K562 (cell line): Measurements from ENCODE around the gene RASGRP2. TPM values are rescaled to one million over a fixed set of nuclear protein-coding genes. Genes with fewer than 3 reads are reported as not detected.

ENCODE experiments used
- ARID2 ChIP-seq: fragments of 450-650 bp; IDR thresholded peaks from 2 replicates; pipeline ENCODE4 v1.6.1; 2017; ENCODE audit warnings: antibody characterized with exemption, mild to moderate bottlenecking
- ATF7 ChIP-seq: fragments of 450-650 bp; IDR thresholded peaks from 2 replicates; pipeline ENCODE4 v1.7.1; 2014; ENCODE audit warnings: mild to moderate bottlenecking, moderate library complexity
- BRD9 ChIP-seq: fragments of 450-650 bp; IDR thresholded peaks from 2 replicates; pipeline ENCODE4 v1.6.1; 2018; ENCODE audit warnings: low read depth; ENCODE audit not compliant: partially characterized antibody
- CBFA2T2 ChIP-seq: fragments of 450-650 bp; conservative IDR thresholded peaks from 2 replicates; pipeline ENCODE4 v1.6.1; 2017; ENCODE audit warnings: mild to moderate bottlenecking
- CBX8 ChIP-seq: fragments of 200-600 bp; sonication (generic); IDR thresholded peaks from 2 replicates; pipeline ENCODE4 v1.6.1; 2012; ENCODE audit warnings: borderline replicate concordance, mixed run types, low read depth, mild to moderate bottlenecking, moderate library complexity, mixed read lengths, low read length, control low read depth, inconsistent platforms; ENCODE audit not compliant: poor library complexity, severe bottlenecking; ENCODE audit errors: extremely low read depth
- DIDO1 ChIP-seq: fragments of 450-650 bp; IDR thresholded peaks from 2 replicates; pipeline ENCODE4 v1.6.1; 2016; ENCODE audit warnings: low read depth, missing biosample characterization, missing genetic modification characterization
- ELF4 ChIP-seq: fragments of 450-650 bp; formaldehyde crosslinking; IDR thresholded peaks from 2 replicates; pipeline ENCODE4 v1.4.0; 2022; ENCODE audit warnings: missing genetic modification characterization
- ETV1 ChIP-seq: fragments of 450-650 bp; conservative IDR thresholded peaks from 2 replicates; pipeline ENCODE4 v1.6.1; 2016; ENCODE audit warnings: missing genetic modification characterization, control low read depth, low read depth, missing compliant biosample characterization
- GATAD2B ChIP-seq: fragments of 450-650 bp; IDR thresholded peaks from 2 replicates; pipeline ENCODE4 v1.6.1; 2017; ENCODE audit warnings: mild to moderate bottlenecking, borderline replicate concordance
- HNRNPK ChIP-seq: fragments of 200-400 bp; formaldehyde crosslinking; IDR thresholded peaks from one replicate; pipeline ENCODE4 v1.6.1; 2018; ENCODE audit warnings: mild to moderate bottlenecking, low read depth, low read length; ENCODE audit not compliant: poor library complexity, severe bottlenecking
- POU5F1 ChIP-seq: fragments of 150-350 bp; IDR thresholded peaks from 2 replicates; pipeline ENCODE4 v1.6.1; 2014; ENCODE audit warnings: borderline replicate concordance, low read length, low read depth, mild to moderate bottlenecking; ENCODE audit not compliant: partially characterized antibody
- RBFOX2 ChIP-seq: fragments of 200-400 bp; formaldehyde crosslinking; IDR thresholded peaks from 2 replicates; pipeline ENCODE4 v1.6.1; 2017; ENCODE audit warnings: low read depth, mild to moderate bottlenecking, low read length, moderate library complexity
- SMC3 ChIP-seq: conservative IDR thresholded peaks from 2 replicates; pipeline ENCODE4 v1.6.1; 2011; ENCODE audit warnings: low read depth, low read length, improper control_type of control experiment; ENCODE audit not compliant: insufficient read depth
- SNRNP70 ChIP-seq: fragments of 200-400 bp; formaldehyde crosslinking; optimal IDR thresholded peaks from 2 replicates; pipeline ENCODE3; 2017; ENCODE audit warnings: low read depth, low read length
- TAF1 ChIP-seq: IDR thresholded peaks from 2 replicates; pipeline ENCODE4 v1.6.1; 2011; ENCODE audit warnings: mild to moderate bottlenecking, low read length, moderate library complexity; ENCODE audit not compliant: insufficient read depth, control insufficient read depth, severe bottlenecking; ENCODE audit errors: extremely low read depth
- ZNF184 ChIP-seq: sonication (generic); formaldehyde crosslinking; IDR thresholded peaks from 2 replicates; pipeline ENCODE4 v1.5.0; 2020; ENCODE audit warnings: missing genetic modification reagents
- ZNF23 ChIP-seq: fragments of 250-450 bp; sonication (Bioruptor Pico); IDR thresholded peaks from 2 replicates; pipeline ENCODE4 v1.4.0; 2020; ENCODE audit warnings: mild to moderate bottlenecking
- polyA plus RNA-seq, 8 experiments: library from polyadenylated mRNA; depleted of rRNA in 4 of 8; stranded (reverse) in 5 of 8; unstranded in 3 of 8; fragments of >200 nt; fragmentation: Nextera tagmentation in 2 of 8; fragmentation: Illumina TruSeq in 1 of 8; extraction: Ambion mirVana in 2 of 8; extraction: Trizol in 1 of 8; gene quantifications; 2 replicates each; pipeline versions ENCODE4 v1.2.1 to v1.2.3, GENCODE V29; 2011 to 2014; ENCODE audit warnings: inconsistent platforms in 1 of 8, missing spikeins in 1 of 8
- total RNA-seq, 7 experiments: library from RNA; depleted of rRNA in 6 of 7; stranded (reverse); fragments of >200 nt in 6 of 7; fragmentation: Illumina TruSeq in 2 of 7; extraction: Trizol in 2 of 7; gene quantifications; 2 replicates each; pipeline versions ENCODE4 v1.2.1 to v1.2.3, GENCODE V29; 2011 to 2021; ENCODE audit warnings: low replicate concordance in 1 of 7
- TF ChIP-seq, protein P1 (sequence below): fragments of 450-650 bp; IDR thresholded peaks from 2 replicates; pipeline ENCODE4 v1.6.1; 2016; ENCODE audit warnings: missing biosample characterization, missing genetic modification characterization
- TF ChIP-seq, protein P2 (sequence below): IDR thresholded peaks from 2 replicates; pipeline ENCODE4 v1.6.1; 2016; ENCODE audit warnings: missing genetic modification characterization, missing compliant biosample characterization
- TF ChIP-seq, protein P3 (sequence below): IDR thresholded peaks from 2 replicates; pipeline ENCODE4 v1.6.1; 2011; ENCODE audit not compliant: insufficient read length; ENCODE audit errors: extremely low read depth
- TF ChIP-seq, protein P4 (sequence below): fragments of 200-400 bp; formaldehyde crosslinking; IDR thresholded peaks from 2 replicates; pipeline ENCODE4 v1.6.1; 2017; ENCODE audit warnings: mild to moderate bottlenecking, low read depth, low read length, moderate library complexity

RASGRP2 gene
- total and polyA plus RNA-seq, 9 of the 15 experiments (the other 6 are each of a cell fraction or from before 2014, with no cell fraction given): 0.87 to 22.7 (median 5.5) TPM

DNA sequence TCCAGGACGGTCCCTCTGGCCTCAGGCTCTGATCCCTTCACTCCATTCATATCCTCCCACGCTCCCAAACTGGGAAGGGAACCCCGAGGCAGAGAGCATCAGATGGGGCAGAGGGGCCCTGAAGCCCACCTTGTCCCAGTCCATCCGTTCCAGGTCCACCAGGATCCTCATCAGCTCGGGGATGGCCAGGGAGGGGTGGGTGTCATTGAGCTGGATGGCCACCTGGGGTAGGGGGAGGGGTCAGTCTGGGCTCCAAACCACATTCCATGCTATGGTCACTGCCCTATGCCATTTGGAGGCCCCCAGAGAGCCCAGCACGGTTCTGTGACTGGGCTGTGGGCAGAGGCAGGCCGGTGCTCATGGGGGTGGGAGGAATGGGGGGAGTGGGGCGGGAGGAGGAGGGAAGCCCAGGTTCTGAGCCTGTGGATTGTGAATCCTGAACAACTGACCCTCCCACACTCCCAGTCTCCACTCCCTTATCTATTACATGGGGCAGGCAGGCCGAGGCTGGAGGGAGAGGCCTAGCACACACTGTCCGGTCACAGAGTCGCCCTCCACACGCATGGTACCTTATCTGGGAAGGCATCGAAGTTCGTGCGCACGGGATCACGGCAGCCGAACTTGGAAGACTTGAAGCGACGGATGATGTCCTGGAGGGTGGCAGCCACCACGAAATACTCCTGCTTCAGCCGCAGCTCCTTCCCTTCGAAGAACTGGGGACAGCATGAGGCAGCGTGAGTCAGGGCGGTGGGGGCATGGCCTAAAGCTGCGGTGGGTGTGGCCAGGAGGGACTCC lies 10.4 kb upstream of the RASGRP2 start (continued):
- TF ChIP-seq, protein P1, sequence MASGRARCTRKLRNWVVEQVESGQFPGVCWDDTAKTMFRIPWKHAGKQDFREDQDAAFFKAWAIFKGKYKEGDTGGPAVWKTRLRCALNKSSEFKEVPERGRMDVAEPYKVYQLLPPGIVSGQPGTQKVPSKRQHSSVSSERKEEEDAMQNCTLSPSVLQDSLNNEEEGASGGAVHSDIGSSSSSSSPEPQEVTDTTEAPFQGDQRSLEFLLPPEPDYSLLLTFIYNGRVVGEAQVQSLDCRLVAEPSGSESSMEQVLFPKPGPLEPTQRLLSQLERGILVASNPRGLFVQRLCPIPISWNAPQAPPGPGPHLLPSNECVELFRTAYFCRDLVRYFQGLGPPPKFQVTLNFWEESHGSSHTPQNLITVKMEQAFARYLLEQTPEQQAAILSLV (tag): no peak
- TF ChIP-seq, protein P2, sequence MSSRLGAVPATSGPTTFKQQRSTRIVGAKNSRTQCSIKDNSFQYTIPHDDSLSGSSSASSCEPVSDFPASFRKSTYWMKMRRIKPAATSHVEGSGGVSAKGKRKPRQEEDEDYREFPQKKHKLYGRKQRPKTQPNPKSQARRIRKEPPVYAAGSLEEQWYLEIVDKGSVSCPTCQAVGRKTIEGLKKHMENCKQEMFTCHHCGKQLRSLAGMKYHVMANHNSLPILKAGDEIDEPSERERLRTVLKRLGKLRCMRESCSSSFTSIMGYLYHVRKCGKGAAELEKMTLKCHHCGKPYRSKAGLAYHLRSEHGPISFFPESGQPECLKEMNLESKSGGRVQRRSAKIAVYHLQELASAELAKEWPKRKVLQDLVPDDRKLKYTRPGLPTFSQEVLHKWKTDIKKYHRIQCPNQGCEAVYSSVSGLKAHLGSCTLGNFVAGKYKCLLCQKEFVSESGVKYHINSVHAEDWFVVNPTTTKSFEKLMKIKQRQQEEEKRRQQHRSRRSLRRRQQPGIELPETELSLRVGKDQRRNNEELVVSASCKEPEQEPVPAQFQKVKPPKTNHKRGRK: no peak
- TF ChIP-seq ETV1 (tag) (no peak), TAF1 (no peak), ZNF23 (no peak), GATAD2B (no peak), SMC3 (no peak), RBFOX2 (peak; percentile 47; the same call in 1 of the 2 replicates), DIDO1 (tag) (no peak), HNRNPK (no peak), ELF4 (CRISPR knock-in tag) (no peak), ATF7 (0 out of 2 replicates have a peak, but pooled peaks have one; percentile 13), BRD9 (no peak), CBX8 (no peak), ARID2 (no peak), CBFA2T2 (no peak), SNRNP70 (no peak), ZNF184 (CRISPR knock-in tag) (no peak), POU5F1 (no peak)
- TF ChIP-seq, protein P3, sequence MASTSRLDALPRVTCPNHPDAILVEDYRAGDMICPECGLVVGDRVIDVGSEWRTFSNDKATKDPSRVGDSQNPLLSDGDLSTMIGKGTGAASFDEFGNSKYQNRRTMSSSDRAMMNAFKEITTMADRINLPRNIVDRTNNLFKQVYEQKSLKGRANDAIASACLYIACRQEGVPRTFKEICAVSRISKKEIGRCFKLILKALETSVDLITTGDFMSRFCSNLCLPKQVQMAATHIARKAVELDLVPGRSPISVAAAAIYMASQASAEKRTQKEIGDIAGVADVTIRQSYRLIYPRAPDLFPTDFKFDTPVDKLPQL: no peak
- TF ChIP-seq, protein P4, sequence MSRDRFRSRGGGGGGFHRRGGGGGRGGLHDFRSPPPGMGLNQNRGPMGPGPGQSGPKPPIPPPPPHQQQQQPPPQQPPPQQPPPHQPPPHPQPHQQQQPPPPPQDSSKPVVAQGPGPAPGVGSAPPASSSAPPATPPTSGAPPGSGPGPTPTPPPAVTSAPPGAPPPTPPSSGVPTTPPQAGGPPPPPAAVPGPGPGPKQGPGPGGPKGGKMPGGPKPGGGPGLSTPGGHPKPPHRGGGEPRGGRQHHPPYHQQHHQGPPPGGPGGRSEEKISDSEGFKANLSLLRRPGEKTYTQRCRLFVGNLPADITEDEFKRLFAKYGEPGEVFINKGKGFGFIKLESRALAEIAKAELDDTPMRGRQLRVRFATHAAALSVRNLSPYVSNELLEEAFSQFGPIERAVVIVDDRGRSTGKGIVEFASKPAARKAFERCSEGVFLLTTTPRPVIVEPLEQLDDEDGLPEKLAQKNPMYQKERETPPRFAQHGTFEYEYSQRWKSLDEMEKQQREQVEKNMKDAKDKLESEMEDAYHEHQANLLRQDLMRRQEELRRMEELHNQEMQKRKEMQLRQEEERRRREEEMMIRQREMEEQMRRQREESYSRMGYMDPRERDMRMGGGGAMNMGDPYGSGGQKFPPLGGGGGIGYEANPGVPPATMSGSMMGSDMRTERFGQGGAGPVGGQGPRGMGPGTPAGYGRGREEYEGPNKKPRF: no peak
